Astrocyte of the spinal cord (primary cell): ENCODE results near the gene WHAMM.
"Not testable (repeated sequence)": the region's sequence is repeated elsewhere in the genome, so short reads cannot be mapped to it uniquely, and the experiment has no call there.

ENCODE experiments used
- DNase-seq: peaks from one replicate; pipeline ENCODE4 v3.0.0; 2011; ENCODE audit warnings: low read depth, low spot score
- H3K4me3 ChIP-seq: 2 replicates; pipeline ENCODE4 v1.5.1; 2011; ENCODE audit warnings: low read depth, mild to moderate bottlenecking, low read length, moderate library complexity
- in situ Hi-C: cut with HindIII; loops from 2 replicates; pipeline ENCODE4 v1.10.0; 2017; ENCODE audit warnings: low sequenced_read_pairs
- TF ChIP-seq, protein P1 (sequence below): IDR thresholded peaks from 2 replicates; pipeline ENCODE4 v1.5.1; 2012; ENCODE audit warnings: low read depth, mild to moderate bottlenecking, low read length, inconsistent platforms

The WHAMM gene

DNA sequence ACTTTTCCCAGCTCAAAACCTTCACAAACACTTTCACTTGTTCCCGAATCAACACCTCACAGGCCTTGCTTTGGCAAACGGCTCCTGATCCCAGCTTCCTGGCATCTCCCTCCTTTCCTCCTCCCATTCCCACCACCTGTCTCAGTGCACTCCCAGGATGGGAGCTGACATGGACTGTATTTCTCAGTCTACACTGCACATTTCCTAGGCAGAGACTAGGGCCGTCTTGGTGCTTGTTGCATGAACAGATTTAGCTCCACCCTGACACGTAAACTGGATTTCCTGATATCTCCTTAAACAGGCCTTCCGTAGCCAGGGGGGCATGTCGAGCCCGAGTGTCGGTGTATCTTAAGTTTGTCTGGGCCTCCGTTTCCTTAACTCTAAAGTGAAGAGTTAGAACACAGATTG, 790 bp upstream of the WHAMM start:
- in situ Hi-C loops: no loop called here
- TF ChIP-seq, protein P1, sequence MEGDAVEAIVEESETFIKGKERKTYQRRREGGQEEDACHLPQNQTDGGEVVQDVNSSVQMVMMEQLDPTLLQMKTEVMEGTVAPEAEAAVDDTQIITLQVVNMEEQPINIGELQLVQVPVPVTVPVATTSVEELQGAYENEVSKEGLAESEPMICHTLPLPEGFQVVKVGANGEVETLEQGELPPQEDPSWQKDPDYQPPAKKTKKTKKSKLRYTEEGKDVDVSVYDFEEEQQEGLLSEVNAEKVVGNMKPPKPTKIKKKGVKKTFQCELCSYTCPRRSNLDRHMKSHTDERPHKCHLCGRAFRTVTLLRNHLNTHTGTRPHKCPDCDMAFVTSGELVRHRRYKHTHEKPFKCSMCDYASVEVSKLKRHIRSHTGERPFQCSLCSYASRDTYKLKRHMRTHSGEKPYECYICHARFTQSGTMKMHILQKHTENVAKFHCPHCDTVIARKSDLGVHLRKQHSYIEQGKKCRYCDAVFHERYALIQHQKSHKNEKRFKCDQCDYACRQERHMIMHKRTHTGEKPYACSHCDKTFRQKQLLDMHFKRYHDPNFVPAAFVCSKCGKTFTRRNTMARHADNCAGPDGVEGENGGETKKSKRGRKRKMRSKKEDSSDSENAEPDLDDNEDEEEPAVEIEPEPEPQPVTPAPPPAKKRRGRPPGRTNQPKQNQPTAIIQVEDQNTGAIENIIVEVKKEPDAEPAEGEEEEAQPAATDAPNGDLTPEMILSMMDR: no peak
- DNase-seq: no peak
- no peak overlapping the region for H3K4me3 ChIP-seq

GRCh38 chr15:82810061-82810889, 847 bp downstream of the WHAMM start:
- DNase-seq: peak; percentile 49
- TF ChIP-seq, protein P1: no peak
- in situ Hi-C loops: no loop called here
- H3K4me3 ChIP-seq: peak overlapping the region; percentile 53

DNA sequence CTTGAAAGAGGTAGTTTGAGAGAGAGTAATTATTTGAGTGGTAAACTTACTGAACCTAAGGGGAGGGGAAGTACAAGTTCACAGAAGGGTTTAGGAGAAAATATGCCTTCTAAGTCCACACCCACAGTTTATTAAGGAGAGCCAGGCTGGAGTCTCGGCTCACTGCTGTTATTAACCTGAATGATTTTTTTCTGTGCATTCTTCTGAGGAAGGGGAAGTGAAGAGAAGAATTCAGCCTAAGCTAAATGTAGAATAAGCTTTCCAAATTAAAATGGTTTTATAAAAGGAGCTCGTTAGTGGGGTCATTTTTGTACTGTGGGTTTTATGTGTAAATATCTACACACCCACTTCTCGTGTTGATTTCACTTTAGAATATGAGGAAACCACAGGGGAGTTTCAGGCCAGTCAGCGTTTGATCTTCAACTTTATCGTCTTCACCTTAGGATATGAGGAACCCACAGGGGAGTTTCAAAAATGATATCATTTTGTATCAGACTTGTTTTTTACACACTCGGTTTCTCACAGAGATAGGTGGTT, 1.5 kb downstream of the WHAMM start:
- in situ Hi-C loops: no loop called here
- no peak for DNase-seq
- peak overlapping the region; percentile 53 for H3K4me3 ChIP-seq
- TF ChIP-seq, protein P1: no peak

GRCh38 chr15:82812994-82813393, 3.6 kb downstream of the WHAMM start:
- DNase-seq: no peak
- in situ Hi-C loops: no loop called here

GRCh38 chr15:82820128-82820527, 10.7 kb downstream of the WHAMM start:
- in situ Hi-C loops: no loop called here
- TF ChIP-seq, protein P1: no peak
- DNase-seq: no peak
- no peak overlapping the region for H3K4me3 ChIP-seq

More at GRCh38 chr15:82812994-82813393, 3.6 kb downstream of the WHAMM start:
- H3K4me3 ChIP-seq: no peak overlapping the region
- TF ChIP-seq, protein P1: no peak

DNA sequence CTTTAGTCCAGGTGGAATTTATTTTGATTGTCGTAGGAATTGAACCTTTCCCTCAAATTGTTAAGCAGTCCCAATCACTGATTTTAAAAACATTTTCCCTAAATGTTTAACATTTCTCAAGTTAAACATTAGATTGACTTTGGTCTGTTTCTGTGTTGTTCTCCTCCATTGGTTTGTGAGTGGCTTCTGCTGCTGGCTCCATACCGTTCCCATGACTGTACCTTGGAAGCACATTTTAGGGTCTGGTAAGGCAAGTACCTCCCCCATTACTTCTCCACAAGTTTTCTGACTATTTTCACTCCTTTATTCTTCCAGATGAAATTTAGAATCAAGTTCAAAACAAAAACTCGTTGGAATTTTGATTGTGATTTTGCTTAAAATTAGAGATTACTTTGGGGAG, 12.0 kb downstream of the WHAMM start:
- in situ Hi-C loops, H3K4me3 ChIP-seq: not testable (repeated sequence)
- peak; percentile 45 for DNase-seq

DNA sequence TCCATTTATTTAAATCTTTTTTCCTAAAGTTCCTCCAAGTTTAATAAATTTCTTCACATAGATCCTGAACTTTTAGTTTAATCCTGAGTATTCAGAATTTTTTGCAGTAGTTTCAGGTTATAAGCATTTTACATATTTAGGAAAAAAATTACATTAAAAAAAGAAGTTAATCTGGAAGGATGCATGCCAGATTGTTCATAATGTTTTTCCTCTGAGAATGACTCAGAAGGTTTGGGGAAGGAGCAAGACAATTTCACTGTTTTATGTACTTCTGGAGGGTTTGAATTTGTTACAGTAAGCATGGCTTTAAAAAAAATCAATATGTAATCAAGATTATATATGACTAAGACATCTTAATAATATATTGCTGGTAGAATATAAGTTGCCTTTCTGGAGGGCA, 12.4 kb downstream of the WHAMM start:
- H3K4me3 ChIP-seq, in situ Hi-C loops: not testable (repeated sequence)
- peak; percentile 26 for DNase-seq
